ENCODE results near the gene USH2A.

DNA sequence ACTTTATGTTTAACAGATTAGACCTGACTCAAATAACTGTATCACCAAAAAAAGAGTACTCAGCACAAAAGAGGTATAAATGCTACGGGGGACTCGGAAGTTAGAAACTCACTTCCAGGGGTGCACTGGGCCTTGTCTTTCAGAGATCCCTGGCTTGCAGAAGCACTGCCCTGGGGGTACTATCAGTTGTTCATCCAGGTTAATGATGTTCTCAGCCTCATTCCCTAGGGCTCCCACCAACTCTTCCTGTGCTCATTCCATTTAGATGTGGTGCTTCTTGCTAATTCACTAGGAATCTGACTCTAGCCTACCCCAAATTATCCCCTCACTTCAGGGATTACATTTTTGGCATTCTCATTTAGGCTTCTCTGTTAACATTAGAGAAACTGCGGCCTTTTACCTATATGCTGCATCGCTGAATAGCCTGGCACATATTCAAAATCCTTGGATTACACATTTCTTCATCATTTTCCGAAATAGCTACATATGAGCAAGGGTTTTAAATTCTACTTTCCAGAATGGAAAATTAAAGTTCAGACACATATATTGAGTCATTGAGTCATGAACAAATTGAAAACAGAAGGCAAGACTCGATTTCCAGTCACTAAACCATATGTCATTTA, 517.6 kb downstream of the USH2A start:
- TF ChIP-seq, protein P1, sequence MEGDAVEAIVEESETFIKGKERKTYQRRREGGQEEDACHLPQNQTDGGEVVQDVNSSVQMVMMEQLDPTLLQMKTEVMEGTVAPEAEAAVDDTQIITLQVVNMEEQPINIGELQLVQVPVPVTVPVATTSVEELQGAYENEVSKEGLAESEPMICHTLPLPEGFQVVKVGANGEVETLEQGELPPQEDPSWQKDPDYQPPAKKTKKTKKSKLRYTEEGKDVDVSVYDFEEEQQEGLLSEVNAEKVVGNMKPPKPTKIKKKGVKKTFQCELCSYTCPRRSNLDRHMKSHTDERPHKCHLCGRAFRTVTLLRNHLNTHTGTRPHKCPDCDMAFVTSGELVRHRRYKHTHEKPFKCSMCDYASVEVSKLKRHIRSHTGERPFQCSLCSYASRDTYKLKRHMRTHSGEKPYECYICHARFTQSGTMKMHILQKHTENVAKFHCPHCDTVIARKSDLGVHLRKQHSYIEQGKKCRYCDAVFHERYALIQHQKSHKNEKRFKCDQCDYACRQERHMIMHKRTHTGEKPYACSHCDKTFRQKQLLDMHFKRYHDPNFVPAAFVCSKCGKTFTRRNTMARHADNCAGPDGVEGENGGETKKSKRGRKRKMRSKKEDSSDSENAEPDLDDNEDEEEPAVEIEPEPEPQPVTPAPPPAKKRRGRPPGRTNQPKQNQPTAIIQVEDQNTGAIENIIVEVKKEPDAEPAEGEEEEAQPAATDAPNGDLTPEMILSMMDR (IDR thresholded peaks at IDR 0.05) = no peak
- no peak for TF ChIP-seq POLR2A (IDR thresholded peaks at IDR 0.05)
